K562 (cell line): Measurements from ENCODE around the gene CRACDL. TPM values are rescaled to one million over a fixed set of nuclear protein-coding genes. Genes with fewer than 3 reads are reported as not detected.

Experiments
- ATAC-seq: fragments of 200-7000 bp; cut with Tn5 transposase; 3 replicates; pipeline ENCODE4 v1.9.1; 2020; ENCODE audit warnings: moderate library complexity
- BruUV-seq: library from RNA; stranded (reverse); fragments of 400-500 nt; replicated peaks from 2 replicates; lab custom pipeline; 2021; lab: Mats Ljungman, UMichigan
- CTCF ChIA-PET: fragments of 300-600 bp; formaldehyde crosslinking; extraction: SDS; loops from one replicate; lab custom pipeline; 2021; ENCODE audit warnings: low intra/inter-chr PET ratio; lab: Yijun Ruan, JAX
- POLR2A ChIA-PET: fragments of 300-600, 350-650 bp; sonication (Branson Sonifier 250); formaldehyde crosslinking; extraction: SDS; loops from one replicate; lab custom pipeline; 2021; ENCODE audit warnings: antibody characterized with exemption, inconsistent platforms; lab: Yijun Ruan, JAX
- DNase-seq, 4 experiments: peaks; one replicate each; pipeline versions ENCODE4 v3.0.0 to v3.0.0-alpha.2; 2011 to 2018; ENCODE audit warnings: low spot score in 3 of 4, mixed read lengths in 3 of 4; ENCODE audit errors: extremely low read depth in 1 of 4
- FAIRE-seq: peaks from 2 replicates; lab custom pipeline; 2011; peaks lifted over from hg19 to GRCh38; lab: Jason Lieb, UNC
- H2AFZ ChIP-seq: 2 replicates; pipeline ENCODE4 v1.6.0; 2011; ENCODE audit warnings: low read depth, low read length, control low read depth, inconsistent platforms
- H3K27ac ChIP-seq: fragments of 200-600 bp; 3 replicates; pipeline ENCODE4 v1.8.0; 2011; ENCODE audit warnings: low read depth, mild to moderate bottlenecking, control low read depth, inconsistent platforms, low read length, moderate library complexity, mixed read lengths; ENCODE audit errors: extremely low read depth
- H3K27me3 ChIP-seq, 2 experiments: fragments of 300-600 bp in 1 of 2; 2 replicates in 1 of 2; 3 replicates in 1 of 2; pipeline versions ENCODE4 v1.6.0 to v1.8.0; 2011; ENCODE audit warnings: inconsistent platforms in 2 of 2, low read length in 2 of 2, mild to moderate bottlenecking in 1 of 2, mixed read lengths in 1 of 2, moderate library complexity in 1 of 2; ENCODE audit not compliant: control insufficient read depth in 2 of 2, insufficient read depth in 2 of 2
- H3K36me3 ChIP-seq: fragments of 300-600 bp; 3 replicates; pipeline ENCODE4 v1.8.0; 2011; ENCODE audit warnings: mild to moderate bottlenecking, low read length, inconsistent platforms; ENCODE audit not compliant: control insufficient read depth, insufficient read depth
- H3K4me1 ChIP-seq, 2 experiments: fragments of 200-600 bp in 1 of 2; replicated peaks in 1 of 2; 2 replicates in 1 of 2; 3 replicates in 1 of 2; pipeline versions ENCODE4 v1.5.1 to v1.8.0; 2011; ENCODE audit warnings: inconsistent platforms in 2 of 2, low read length in 2 of 2, mild to moderate bottlenecking in 1 of 2, mixed read lengths in 1 of 2, moderate library complexity in 1 of 2; ENCODE audit not compliant: control insufficient read depth in 2 of 2, insufficient read depth in 2 of 2
- H3K4me2 ChIP-seq: 2 replicates; pipeline ENCODE4 v1.6.1; 2011; ENCODE audit warnings: low read length, control low read depth, inconsistent platforms, mixed read lengths; ENCODE audit not compliant: insufficient read depth
- H3K4me3 ChIP-seq: fragments of 200-600 bp; sonication (generic), shearing (Covaris generic); 2 replicates; pipeline ENCODE4 v1.5.1; 2016; ENCODE audit warnings: control low read depth, inconsistent platforms
- H3K79me2 ChIP-seq: fragments of 200-600 bp; 3 replicates; pipeline ENCODE4 v1.8.0; 2011; ENCODE audit warnings: low read length, inconsistent platforms; ENCODE audit not compliant: control insufficient read depth, insufficient read depth
- H3K9ac ChIP-seq, 2 experiments: 2 replicates each; pipeline versions ENCODE4 v1.6.0 to v1.6.1; 2011; ENCODE audit warnings: low read depth in 2 of 2, low read length in 2 of 2, control low read depth in 1 of 2, inconsistent platforms in 1 of 2, mild to moderate bottlenecking in 1 of 2, mixed read lengths in 1 of 2; ENCODE audit not compliant: insufficient read depth in 1 of 2
- H3K9me1 ChIP-seq: one replicate; pipeline ENCODE4 v1.6.0; 2011; ENCODE audit warnings: inconsistent platforms, mild to moderate bottlenecking, low read length, moderate library complexity; ENCODE audit not compliant: control insufficient read depth, insufficient read depth
- H3K9me3 ChIP-seq: replicated peaks from 2 replicates; pipeline ENCODE4 v1.5.1; 2011; ENCODE audit warnings: low read depth, low read length, inconsistent platforms; ENCODE audit not compliant: control insufficient read depth, insufficient read depth
- H4K20me1 ChIP-seq: replicated peaks from 2 replicates; pipeline ENCODE4 v1.6.1; 2011; ENCODE audit warnings: low read length, inconsistent platforms, mixed read lengths; ENCODE audit not compliant: control insufficient read depth, insufficient read depth
- EHMT2 ChIP-seq: fragments of 450-650 bp; IDR thresholded peaks from 2 replicates; pipeline ENCODE4 v1.6.1; 2018; ENCODE audit warnings: antibody characterized with exemption
- ELK1 ChIP-seq: sonication (generic); formaldehyde crosslinking; IDR thresholded peaks from 2 replicates; pipeline ENCODE4 v1.8.1; 2022; ENCODE audit warnings: missing genetic modification reagents
- EZH2 ChIP-seq: IDR thresholded peaks from 2 replicates; pipeline ENCODE4 v1.6.1; 2012; ENCODE audit warnings: low read depth, mild to moderate bottlenecking, inconsistent platforms, low read length, borderline replicate concordance
- GABPA ChIP-seq: fragments of 200-800 bp; sonication (Bioruptor generic); conservative IDR thresholded peaks from 2 replicates; pipeline ENCODE4 v1.6.1; 2016; ENCODE audit warnings: low read depth, missing genetic modification characterization, missing compliant biosample characterization
- POLR3A ChIP-seq: IDR thresholded peaks from 2 replicates; pipeline ENCODE4 v1.6.1; 2011; ENCODE audit warnings: borderline replicate concordance, mild to moderate bottlenecking, moderate library complexity; ENCODE audit not compliant: insufficient read length, insufficient read depth; ENCODE audit errors: extremely low read depth
- WGBS: fragments of 100-300 bp; shearing (Covaris generic); methylation state at CpG from one replicate; pipeline ENCODE4 v1.1.6; 2016; ENCODE audit warnings: low coverage, mixed read lengths; ENCODE audit not compliant: insufficient coverage; ENCODE audit errors: missing lambda C conversion rate; 5-methylcytosine and 5-hydroxymethylcytosine counted together
- in situ Hi-C: fragments of 300-500 bp; cut with MboI; formaldehyde crosslinking; loops from 4 replicates; pipeline ENCODE4 v1.15.0; 2018; ENCODE audit warnings: inconsistent platforms, mixed read lengths
- intact Hi-C: fragments of 100-400 bp; cut with micrococcal nuclease; formaldehyde crosslinking; loops from 2 replicates; pipeline ENCODE4 v1.14.2; 2022
- polyA plus RNA-seq, 8 experiments: library from polyadenylated mRNA; depleted of rRNA in 4 of 8; stranded (reverse) in 5 of 8; unstranded in 3 of 8; fragments of >200 nt; fragmentation: Nextera tagmentation in 2 of 8; fragmentation: Illumina TruSeq in 1 of 8; extraction: Ambion mirVana in 2 of 8; extraction: Trizol in 1 of 8; gene quantifications; 2 replicates each; pipeline versions ENCODE4 v1.2.1 to v1.2.3, GENCODE V29; 2011 to 2014; ENCODE audit warnings: inconsistent platforms in 1 of 8, missing spikeins in 1 of 8
- total RNA-seq, 7 experiments: library from RNA; depleted of rRNA in 6 of 7; stranded (reverse); fragments of >200 nt in 6 of 7; fragmentation: Illumina TruSeq in 2 of 7; extraction: Trizol in 2 of 7; gene quantifications; 2 replicates each; pipeline versions ENCODE4 v1.2.1 to v1.2.3, GENCODE V29; 2011 to 2021; ENCODE audit warnings: low replicate concordance in 1 of 7

Gene CRACDL
- total and polyA plus RNA-seq, 9 of the 15 experiments (the other 6 are each of a cell fraction or from before 2014, with no cell fraction given) = not detected

GRCh38 chr2:98936353-98937351 is 627 bp upstream of the CRACDL start:
- Histone ChIP-seq H3K27me3 (peaks cover 10 to 39% of the 10 kb centered on the region in 2 experiments; a peak in 4 of 5 replicates), H3K9me3 (no peaks in the 10 kb centered on the region), H3K79me2 (no peaks in the 10 kb centered on the region), H2AFZ (no peak overlapping the region), H3K9me1 (no peaks in the 10 kb centered on the region), H3K4me3 (no peak overlapping the region), H3K4me1 (peaks cover 0 to 6% of the 10 kb centered on the region in 2 experiments; a peak in 1 of 5 replicates), H3K4me2 (no peak overlapping the region), H3K9ac (no peak overlapping the region; a peak in 1 of 4 replicates), H4K20me1 (no peaks in the 10 kb centered on the region; the same call in 1 of the 2 replicates), H3K27ac (no peak overlapping the region), H3K36me3 (no peaks in the 10 kb centered on the region)
- FAIRE-seq = no peak
- ChIA-PET POLR2A (no interaction called here), CTCF (no interaction called here)
- intact Hi-C loops (no loop called here), in situ Hi-C loops (no loop called here)
- 6% methylated on average over 47 of the region's 100 CpGs for WGBS
- no peak for DNase-seq
- TF ChIP-seq EZH2 (no peak), POLR3A (no peak), EHMT2 (no peak), GABPA (tag) (no peak), ELK1 (no peak)
- ATAC-seq = no peak
- BruUV-seq = no TSS peak
